ENCODE results near the gene PRR3.
A peak's percentile ranks its signal among the peaks of the same experiment; 100 is the strongest.
"Not testable (repeated sequence)": the region's sequence is repeated elsewhere in the genome, so short reads cannot be mapped to it uniquely, and the experiment has no call there.

PRR3 gene, protein sequence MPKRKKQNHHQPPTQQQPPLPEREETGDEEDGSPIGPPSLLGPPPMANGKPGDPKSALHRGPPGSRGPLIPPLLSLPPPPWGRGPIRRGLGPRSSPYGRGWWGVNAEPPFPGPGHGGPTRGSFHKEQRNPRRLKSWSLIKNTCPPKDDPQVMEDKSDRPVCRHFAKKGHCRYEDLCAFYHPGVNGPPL

DNA sequence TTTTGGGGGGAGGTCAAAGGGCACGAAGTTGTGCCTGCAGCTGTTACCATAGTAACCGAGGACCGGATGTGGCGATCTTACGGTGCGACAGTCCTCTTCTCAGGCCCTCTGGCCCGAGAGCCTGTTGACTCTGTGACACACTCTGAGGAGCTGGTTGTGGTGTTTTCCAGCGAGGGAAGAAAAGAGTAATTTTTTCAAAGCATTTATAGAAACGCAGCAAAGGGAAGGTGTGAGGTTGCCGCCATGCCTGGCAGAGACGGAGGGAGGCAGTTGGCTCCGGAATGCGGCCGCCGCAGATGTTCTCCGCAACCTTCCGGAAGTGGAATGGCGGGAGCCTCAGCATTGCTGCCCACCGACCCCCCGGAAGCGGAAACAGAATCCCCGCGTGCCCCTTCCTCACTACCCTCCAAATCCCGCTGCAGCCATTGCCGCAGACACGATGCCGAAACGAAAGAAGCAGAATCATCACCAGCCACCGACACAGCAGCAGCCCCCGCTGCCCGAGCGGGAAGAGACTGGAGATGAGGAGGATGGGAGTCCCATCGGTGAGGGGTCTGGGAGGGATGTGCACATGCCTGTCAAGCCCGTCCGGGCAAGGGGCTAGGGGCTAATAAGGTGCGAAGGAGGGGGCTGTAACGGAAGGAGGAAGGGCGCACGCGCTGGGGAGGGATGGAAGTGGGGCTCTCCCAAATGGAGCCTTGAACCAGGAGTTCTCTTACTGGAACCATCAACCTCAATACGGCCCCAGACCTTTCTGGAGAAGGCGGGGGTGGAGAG lies at the start of gene PRR3:
PRR3 (plus strand) TSS at position 390 of the 777 bp plus-strand sequence; CDS start at position 440, 50 bp downstream.
- DNase-seq (ENCODE audit: low spot score): peak; percentile 89

DNA sequence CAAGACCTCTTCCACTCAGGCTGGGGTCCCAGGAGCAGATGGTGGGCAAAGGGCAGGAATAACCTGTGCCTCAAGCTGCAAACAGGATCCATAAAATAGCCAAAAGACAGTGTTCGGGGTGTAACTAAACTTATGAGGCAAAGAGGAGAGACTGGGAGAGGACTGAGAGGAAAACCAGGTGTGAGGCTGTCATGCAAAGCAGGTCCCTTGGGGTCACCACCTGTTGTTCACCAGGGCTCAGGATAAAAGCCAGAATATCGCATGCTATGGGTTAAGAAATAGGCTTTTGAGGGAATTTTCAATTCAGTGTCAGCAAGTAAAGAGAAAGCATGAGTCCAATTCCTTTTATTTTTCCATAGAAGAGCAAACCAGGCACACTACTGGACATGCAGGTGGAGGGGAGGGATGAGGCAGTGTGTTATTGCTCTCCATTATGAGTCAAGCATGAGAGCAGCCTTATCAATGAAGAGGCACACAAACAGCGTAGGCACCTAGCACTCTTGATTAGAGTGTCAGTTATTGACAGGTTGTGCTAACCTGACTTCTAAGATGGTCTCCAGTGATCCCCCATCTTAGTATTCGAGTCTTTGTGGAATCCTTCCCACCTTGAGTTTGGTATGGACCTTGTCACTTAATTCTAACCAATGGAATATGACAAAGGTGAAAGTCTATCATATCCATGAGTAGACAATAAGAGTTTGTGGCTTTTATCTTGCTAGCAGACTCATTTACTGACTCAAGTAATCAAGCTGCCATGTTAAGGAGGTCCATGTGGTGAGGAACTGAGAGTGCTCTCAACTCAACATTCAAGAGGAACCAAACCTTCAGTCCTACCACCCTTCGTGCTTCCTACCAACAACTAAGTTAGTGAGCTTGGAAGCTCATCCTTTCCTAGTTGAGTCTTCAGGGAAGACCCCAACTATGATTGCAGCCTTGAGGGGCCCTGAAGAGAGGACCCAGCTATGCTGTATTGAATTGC lies 49.0 kb upstream of the PRR3 start:
- no peak for DNase-seq (ENCODE audit: low spot score)

- no peak for DNase-seq (ENCODE audit: low spot score)
Observed at GRCh38 chr6:30508890-30509736, 48.0 kb upstream of the PRR3 start.

GRCh38 chr6:30510419-30511168 lies 46.5 kb upstream of the PRR3 start:
- DNase-seq (ENCODE audit: low spot score): no peak

- no peak for DNase-seq (ENCODE audit: low spot score)
Observed at GRCh38 chr6:30511169-30511546, 45.9 kb upstream of the PRR3 start.

GRCh38 chr6:30513451-30513850 lies 43.6 kb upstream of the PRR3 start:
- DNase-seq (ENCODE audit: low spot score): no peak

DNA sequence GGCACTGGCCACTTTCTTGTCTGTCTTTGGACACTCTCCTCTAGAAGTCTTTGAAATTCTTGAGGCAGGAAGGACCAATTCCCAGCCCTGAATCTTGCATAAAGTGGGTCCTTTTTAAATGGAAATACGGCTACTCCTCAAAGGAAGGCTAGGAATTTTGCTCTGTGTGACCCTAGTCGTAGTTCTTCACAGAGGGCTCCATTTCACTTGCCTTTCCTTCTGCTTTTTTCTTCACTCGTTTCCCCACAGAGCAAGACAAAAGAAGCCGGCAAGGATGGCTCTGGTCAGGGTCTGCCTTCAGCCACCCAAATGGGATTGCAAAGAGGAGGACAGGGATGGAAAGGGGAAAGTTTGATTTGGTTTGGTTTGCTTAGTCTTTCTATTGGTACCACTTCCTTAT lies 42.0 kb upstream of the PRR3 start:
- no peak for DNase-seq (ENCODE audit: low spot score)

DNA sequence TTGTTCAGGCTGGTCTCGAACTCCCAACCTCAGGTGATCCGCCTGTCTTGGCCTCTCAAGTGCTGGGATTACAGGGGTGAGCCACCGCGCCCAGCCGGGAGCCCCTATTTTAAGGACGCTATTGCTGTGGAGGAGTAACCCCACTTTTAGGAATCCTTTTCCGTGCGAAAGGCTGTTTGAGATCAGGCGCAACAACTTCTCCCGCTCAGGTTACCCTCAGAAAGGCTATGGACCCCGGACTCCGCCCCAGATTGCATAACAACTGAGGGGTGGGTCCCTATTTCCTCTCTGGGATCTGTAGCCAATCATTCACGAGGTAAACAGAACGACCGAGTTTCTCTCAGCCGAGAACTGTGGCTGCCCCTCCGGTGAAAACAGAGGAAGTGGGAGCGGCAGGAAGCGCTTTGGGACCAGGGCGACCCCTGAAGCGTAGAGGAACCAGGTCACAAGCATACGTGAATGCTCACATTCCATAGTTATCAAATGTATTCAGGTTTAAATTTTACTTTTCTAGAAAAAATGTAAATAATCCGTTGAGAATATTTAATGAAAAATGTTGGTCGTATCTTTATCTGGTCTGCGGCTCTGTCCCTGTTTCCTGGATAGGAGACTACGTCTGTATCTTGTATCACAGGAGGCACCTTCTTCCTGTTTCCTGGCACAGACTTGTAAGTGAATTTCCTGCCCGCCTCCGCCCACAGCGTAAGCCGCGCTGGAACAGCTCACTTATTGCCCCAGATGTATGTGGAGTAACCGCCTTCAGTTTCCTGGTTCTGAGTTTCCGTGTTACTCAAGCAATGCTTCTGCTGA lies 40.9 kb upstream of the PRR3 start:
- DNase-seq (ENCODE audit: low spot score): peak; percentile 100

GRCh38 chr6:30516754-30517076 lies 40.4 kb upstream of the PRR3 start:
- DNase-seq (ENCODE audit: low spot score): not testable (repeated sequence)

DNA sequence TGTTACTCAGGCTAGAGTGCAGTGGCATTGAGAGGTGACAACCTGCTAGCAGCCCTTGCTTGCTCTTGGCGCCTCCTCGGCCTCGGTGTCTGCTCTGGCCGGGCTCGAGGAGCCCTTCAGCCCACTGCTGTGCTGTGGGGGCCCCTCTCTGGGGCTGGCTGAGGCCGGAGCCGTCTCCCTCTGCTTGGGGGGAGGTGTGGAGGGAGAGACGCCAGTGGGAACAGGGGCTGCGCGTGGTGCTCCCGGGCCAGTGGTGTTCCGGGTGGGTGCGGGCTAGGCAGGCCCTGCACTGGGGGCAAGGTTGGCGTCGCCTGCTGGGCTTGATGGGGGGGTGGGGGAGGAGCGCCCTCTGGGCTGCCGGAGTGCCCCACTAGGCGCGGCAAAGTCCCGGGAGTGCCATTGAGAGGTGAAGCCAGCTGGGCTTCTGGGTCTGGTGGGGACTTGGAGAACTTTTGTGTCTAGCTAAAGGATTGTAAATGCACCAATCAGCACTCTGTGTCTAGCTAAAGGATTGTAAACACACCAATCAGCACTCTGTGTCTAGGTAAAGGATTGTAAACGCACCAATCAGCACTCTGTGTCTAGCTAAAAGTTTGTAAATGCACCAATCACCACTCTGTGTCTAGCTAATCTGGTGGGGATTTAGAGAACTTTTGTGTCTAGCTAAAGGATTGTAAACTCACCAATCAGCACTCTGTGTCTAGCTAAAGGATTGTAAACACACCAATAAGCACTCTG lies 39.2 kb upstream of the PRR3 start:
- DNase-seq (ENCODE audit: low spot score): not testable (repeated sequence)

DNA sequence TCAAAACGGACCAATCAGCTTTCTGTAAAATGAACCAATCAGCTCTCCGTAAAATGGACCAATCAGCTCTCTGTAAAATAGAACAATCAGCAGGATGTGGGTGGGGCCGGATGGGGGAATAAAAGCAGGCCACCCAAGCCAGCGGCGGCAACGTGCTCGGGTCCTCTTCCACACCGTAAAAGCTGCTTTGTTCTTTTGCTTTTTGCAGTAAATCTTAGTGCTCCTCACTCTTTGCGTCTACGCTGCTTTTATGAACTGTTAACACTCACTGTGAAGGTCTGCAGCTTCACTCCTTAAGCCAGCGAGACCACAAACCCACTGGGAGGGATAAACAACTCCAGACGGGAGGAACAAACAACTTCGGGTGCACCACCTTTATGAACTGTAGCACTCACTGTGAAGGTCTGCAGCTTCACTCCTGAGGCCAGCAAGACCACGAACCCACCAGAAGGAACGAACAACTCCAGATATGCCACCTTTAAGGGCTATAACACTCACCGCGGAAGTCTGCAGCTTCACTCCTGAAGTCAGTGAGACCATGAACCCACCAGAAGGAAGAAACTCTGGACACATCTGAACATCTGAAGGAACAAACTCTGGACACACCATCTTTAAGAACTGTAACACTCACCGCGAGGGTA lies 38.5 kb upstream of the PRR3 start:
- DNase-seq (ENCODE audit: low spot score): not testable (repeated sequence)

DNA sequence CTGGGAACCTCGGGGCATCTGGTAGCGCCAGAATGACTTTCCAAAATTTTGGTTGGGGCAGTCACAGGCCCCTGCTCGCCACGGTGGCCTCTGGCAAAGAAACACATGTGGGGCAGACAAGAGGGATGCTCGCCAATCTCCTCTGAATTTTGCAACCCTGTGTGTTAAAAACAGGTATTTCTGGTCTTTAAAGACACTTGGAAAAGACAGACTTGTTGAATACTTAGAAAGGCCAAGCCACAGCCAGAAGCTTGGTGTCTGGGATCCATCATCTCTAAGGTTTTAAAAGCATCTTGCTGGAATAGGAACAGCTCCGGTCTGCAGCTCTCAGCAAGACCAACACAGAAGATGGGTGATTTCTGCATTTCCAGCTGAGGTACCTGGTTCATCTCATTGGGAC lies 36.6 kb upstream of the PRR3 start:
- DNase-seq (ENCODE audit: low spot score): no peak

- not testable (repeated sequence) for DNase-seq (ENCODE audit: low spot score)
Observed at GRCh38 chr6:30521082-30521481, 36.0 kb upstream of the PRR3 start.

DNA sequence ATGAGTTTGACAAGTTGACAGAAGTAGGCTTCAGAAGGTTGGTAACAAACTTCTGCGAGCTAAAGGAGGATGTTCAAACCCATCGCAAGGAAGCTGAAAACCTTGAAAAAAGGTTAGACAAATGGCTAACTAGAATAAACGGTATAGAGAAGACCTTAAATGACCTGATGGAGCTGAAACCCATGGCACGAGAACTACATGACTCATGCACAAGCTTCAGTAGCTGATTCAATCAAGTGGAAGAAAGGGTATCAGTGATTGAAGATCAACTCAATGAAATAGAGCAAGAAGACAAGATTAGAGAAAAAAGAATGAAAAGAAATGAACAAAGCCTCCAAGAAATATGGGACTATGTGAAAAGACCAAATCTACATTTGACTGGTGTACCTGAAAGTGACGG lies 35.1 kb upstream of the PRR3 start:
- not testable (repeated sequence) for DNase-seq (ENCODE audit: low spot score)

- not testable (repeated sequence) for DNase-seq (ENCODE audit: low spot score)
Observed at GRCh38 chr6:30526444-30526843, 30.7 kb upstream of the PRR3 start.

DNA sequence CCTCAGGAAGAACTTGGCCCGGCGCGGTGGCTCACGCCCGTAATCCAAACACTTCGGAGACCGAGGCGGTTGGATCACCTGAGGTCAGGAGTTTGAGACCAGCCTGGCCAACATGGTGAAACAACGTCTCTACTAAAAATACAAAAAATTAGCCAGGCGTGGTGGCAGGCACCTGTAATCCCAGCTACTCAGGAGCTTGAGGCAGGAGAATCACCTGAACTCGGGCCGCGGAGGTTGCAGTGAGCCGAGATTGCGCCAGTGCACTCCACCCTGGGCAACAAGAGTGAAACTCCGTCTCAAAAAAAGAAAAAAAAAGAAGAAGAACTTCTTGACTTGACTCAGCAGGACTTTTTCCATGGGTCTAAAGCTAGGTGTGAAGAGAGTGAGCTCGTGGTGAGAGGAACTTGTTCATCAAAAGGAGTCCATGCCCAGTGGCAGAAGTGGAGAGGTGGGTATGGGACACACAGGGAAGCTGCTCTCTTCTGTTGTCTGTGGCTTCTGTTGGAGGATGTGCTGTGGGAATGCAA lies 27.7 kb upstream of the PRR3 start:
- DNase-seq (ENCODE audit: low spot score): not testable (repeated sequence)

GRCh38 chr6:30530014-30530413 lies 27.1 kb upstream of the PRR3 start:
- DNase-seq (ENCODE audit: low spot score): no peak

- no peak for DNase-seq (ENCODE audit: low spot score)
Observed at GRCh38 chr6:30533460-30534294, 23.4 kb upstream of the PRR3 start.

Data from kidney capillary endothelial cell (primary cell).